Measurements from ENCODE around the gene PTPRN2.

Gene PTPRN2

DNA sequence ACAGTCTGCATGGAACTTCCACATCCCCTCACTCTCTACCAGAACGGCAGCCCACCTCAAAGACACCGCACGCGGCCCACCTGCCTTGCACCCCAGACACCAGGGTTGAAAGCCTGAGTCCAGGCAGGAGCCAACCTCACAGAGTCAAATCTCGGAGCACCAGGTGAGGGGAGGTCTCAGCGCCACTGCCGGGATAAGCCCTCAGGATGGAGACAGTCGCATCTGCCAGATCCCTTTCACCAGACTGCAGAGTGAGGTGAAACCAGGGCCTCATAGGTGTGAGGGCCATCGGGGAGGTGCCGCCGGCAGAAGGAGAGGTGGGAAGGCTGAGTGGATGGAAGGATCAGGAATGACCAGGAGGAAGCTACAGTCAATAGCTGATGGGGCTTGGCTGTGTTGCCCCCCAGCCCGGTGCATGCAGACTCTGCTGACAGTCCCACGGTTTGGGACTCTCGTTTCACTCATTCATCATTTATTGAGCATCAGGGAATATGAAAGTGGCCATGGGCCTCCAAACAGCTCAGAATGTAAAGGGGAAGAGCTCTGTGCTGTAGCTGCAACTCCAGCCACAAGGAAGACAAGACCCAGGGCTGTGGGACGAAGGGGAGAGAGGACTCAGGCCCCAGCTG lies 315.0 kb downstream of the PTPRN2 start:
- no peak for DNase-seq

DNA sequence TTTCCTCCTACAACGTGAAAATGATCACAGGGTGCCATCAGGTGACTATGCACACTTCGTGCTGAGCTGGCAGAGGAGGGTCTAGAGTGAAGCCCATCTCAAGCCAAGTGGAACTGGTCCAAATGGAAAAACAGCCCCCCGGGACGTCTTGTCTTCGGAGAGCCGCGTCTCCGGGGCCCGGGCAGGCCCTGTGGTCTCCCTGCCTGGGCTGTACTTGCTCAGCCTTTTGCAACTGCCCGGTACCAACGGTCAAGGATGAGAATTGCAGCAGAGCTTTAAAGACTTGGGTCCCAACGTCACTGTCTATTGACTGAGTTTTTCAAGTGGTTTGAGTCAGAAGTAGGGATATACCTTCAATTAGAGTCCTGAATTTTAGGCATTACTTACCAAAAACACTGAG lies 315.5 kb downstream of the PTPRN2 start:
- no peak for DNase-seq

DNA sequence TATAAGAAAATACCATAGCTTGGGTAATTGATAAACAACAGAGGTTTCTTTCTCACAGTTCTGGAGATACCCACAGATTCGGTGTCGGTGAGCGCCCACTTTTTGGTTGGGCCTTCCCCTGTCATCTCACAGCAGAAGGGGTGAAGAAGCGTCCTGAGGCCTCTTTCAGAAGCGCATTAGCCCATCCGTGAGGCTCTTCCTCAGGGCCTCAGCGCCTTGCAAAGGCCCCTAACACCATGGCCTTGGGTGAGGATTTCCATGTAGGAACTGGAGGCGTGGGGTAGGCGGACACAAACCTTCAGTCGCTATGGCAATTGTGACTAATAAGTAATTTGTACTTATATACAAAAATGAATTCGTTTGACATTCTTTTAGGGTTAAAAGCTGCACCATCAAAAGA lies 316.0 kb downstream of the PTPRN2 start:
- DNase-seq, result no peak

DNA sequence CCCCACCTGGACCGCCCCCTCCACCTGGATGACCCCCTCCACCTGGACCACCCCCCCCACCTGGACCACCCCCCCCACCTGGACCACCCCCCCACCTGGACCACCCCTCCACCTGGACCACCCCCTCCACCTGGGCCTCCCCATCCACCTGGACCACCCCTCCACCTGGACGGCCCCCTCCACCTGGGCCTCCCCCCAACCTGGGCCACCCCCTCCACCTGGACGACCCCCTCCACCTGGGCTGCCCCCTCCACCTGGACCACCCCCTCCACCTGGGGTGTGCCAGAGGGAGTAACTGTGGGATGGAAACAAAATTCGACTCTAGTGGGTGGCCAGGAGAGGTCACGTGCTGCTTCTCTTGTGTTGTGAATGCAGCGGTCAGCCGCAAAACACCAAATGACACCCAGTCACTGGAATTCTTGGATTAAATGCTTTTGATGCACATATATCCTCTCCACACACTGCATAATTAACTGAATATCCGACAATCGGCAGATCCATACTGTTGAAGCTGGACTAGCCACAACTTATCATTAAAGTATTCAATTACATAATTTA lies 316.7 kb downstream of the PTPRN2 start:
- DNase-seq, result no peak

DNA sequence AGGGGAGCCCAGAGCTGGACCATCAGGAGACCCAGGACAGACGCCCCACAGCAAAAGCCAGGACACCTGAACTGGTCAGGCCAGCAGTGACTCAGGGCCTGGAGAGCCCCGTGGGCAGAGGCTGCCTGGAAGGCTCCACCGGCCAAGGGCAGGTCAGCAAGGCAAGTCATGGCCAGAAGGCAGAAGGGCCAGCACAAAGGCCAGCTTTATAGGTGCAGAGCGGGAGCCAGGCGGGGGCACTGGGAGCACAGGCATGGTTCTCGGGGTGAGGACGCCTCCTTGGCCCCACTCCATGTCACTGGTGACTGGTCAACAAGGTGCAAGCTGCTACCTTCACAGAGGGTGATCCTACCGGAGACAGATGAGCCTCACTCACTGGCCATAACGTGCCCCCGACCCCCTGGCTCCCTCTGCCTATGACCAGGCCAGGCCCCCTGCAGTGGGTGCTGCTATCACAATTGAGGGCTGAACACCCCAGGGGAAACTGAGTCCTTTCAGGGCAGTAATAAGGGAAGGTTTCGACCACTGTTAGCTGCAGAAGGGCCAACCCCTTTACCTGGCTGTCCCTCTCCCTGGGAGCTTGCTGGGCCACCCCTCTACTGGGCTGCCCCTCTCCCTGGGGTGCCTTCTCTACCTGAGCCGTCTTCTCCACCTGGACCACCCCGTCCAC lies 317.4 kb downstream of the PTPRN2 start:
- no peak for DNase-seq

DNA sequence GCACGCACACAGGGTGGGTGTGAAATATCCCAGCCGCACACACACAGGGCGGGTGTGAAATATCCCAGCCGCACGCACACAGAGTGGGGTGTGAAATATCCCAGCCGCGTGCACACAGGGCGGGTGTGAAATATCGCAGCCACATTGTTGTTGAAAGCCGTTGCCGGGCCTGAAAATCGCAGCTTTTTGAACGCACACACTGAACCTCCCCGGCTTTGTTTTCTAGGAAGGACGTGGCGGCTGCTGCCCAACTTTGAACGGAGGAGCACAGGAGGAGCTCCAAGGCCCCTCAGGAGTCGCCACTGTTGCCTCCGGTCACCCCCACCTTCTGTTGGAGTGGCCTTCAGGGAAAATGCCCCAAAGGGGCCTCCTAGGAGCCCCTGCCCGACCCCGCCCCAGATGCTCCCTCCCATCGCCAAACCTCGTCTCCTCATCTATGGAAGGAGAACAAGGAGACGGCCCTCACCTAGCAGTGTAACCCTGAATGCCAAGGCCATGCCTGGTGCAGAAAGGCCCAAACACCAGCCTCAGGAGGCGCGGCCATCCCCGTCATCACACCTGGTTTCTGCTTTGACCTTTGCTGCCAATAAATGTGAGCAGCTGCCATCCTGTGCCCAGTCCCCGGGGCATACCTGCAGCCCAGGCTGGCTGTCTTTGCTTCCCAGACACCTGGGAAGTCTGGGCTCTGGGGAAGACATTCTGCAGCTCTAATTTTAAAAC lies 318.6 kb downstream of the PTPRN2 start:
- DNase-seq, result no peak

DNA sequence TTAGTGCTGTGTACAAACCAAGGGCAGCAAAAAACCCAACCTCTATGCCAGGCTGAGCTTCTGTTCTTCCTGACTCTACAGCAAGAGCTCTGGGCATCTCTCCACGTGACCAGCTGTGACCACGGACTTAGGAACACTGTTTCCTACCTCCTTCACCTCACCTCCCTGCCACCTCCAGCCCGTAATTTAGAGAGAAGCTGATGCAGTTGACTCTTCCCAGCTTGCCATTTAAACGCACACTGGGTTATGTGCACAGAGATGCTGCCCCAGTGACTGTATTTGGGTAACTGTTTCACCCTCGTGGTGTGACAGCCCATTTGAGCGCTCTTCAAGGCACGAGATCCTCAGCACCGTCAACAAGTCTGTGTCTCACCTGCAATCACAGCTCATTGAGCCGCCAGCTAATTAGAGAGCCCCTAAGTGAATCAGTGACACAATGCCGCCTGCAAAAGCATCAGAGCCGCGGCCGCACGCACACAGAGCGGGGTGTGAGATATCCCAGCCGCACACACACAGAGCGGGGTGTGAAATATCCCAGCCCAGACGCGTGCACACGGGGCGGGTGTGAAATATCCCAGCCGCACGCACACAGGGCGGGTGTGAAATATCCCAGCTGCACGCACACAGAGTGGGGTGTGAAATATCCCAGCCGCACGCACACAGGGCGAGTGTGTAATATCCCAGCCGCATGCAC lies 319.7 kb downstream of the PTPRN2 start:
- DNase-seq, result no peak

DNA sequence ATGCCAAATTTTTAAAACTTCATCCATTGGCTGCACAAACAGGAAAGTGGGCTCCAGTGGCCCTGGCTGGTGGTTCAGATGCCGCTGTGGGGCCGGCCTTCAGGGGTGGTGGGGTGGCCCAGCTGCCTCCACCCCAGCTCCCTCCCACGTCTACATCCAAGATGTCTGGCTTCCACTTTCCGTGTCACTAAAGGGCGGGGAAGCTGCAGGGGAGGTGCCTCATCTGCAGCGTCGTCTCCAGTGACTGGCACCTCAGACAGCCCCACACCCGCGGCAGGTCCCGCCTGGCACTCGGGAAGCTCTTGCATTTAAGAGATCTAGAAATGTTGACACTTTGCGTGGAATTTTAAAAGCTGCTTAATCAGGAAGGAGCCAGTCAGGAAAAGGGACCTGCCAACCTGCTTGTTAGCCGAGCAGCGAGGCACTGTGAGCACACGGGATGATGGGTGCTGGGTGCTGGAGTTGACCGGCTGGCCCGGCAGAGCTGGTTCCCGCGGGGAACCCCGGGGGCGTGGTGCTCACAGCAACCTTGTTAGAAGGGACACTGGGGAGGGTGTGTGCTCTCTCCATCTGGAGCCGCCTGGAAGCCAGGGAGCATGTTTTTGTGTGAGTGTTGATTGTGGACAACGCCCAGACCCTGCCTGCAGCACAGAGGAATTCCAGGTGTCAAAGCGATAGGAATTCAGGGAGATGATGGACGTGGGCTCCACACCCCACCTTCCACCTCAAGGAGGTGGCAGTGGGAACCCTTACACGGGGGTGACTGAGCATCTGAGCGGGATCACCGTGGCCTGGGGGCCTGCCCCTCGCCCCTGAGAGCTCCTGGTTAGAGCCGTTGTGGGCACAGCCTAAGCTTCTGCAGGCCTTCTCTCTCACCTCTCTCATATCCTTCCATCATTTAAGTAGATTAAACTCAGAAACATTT lies 320.5 kb downstream of the PTPRN2 start:
- no peak for DNase-seq

DNA sequence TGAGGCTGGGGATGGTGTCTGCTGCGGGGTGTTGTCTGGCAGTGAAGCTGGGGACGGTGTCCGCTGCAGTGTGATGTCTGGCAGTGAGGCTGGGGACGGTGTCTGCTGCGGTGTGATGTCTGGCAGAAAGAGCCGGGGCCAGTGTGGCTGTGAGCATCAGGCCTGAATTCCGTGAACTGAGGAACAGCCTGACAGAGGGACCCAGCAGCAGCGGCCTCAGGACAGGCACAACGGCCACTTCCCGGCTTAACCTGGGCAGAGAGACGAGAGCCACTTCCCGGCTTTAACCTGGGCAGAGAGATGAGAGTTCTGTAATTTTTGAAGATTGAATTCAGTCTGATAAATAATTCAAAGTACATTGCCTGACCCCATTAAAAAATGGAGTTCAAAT lies 321.2 kb downstream of the PTPRN2 start:
- DNase-seq, result no peak

DNA sequence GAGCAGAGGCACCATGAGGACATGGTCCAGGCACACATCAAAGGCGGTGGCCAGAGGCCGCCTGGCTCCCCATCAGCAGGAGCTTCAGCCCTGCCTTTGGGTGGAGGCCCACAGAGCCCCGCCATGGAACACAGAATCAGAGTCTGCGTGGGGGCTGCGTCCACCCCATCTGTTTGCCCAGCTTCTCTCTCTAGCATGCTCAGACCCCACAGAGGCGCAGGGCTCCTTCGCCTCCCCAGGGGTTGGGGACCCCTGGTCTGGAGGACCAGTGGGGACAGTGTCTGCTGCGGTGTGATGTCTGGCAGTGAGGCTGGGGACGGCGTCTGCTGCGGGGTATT lies 321.9 kb downstream of the PTPRN2 start:
- no peak for DNase-seq

DNA sequence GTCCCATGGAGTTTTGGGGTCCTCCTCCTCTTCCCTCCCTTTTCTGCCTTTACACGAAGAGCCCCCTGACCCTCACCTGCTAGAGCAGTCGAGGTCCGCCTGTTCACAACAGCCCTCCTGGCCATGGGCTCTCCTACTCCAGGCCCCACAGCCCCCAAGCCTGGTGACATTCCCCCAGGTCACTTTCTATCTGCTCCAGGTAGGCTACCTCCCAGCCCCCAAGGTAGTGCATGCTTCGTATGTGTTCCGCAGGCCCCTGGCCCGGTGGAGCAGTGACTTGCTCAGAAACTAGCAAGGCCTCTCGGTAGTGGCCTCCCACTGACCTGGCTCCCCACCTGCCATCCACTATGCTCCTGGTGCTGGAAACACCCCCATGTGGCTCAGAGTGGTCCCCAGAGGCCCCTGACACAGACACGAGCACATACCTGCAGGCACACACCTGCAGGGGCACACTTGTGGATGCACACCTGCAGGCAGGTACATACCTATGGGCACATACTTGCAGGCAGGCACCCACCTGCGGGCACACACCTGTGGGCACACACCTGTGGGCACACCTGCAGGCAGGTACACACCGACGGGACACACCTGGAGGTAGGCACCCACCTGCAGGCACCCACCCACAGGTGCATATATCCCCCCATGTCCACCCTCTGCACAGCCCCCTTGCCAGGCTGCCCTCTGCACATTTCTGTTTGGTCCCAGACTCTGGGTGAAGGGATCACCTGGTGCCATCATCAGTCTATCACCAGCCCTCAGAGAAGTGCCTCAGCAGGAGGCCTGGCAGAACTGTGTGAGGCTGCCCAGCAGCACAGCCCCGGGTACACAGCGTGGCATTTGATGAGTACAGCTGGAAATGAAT lies 322.5 kb downstream of the PTPRN2 start:
- no peak for DNase-seq

DNA sequence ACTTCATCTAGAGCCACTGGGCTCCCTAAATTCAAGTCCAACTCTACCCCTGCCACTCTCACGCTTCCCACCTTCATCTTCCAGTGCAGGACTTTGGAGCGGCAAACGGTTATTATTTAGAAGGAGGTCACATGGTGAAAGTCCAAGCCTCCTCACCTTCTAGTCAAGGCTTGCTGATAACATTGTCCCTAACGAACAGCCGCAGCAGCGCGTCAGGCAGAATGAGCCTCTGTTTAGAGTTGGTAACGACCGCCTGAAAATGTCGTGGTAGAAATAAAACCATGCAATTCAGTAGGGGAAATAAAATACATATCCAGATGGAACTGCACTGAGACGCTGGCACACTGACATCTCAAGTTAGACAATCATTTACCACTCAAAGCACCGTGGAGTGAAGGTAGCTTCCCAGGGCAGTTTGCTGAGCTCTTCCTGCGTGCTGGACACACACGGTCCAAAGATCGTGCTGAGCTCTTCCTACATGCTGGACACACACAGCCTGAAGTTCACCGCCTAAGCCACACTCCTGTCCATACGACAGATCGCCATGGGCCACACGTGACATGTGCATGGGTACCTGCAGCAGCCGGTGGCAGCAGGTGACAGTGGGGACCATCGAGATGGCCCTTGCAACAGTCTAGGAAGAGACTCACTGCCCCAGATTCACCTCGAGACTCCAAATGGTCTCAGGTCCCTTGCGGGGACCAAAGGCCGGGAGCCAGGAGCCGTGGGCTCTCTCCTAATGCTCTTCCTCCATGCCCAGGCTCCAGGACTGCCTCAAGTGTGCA lies 323.5 kb downstream of the PTPRN2 start:
- no peak for DNase-seq

DNA sequence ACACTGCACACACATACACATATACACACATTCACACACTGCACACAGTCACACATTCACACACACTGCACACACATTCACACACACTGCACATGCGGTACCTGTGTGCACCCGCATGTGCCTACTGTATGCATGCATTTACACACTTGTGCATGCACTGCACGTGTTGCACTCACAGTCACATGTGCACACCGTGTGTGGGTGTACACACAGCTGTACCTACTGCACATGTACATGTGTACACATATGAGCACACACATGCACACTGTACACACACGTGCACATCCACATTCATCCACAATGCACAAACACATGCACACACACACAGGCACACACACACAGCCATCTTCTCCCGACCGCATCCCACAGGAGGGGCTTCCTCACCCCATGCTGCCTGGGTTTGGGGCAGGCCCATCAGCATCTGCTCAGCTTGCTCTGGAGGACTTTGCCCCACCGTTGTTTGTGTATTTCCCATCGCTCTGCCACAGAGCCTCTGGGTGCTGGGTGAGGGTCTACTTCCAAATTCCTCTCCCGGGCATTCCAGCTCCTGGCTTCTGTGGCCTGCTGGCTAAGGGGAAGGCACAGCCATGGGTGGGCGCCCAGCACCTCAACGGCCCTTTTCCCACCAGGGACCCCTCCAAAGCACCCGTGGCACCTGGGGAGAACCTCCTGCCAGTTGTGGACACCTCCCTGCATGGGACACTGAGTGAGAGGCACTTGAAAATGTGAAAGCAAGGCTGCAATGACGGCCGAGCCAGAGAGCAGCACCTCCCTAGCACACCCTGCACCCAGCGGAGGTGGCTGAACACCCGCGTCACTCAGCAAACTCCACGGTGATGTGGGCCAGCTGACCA lies 324.3 kb downstream of the PTPRN2 start:
- no peak for DNase-seq

DNA sequence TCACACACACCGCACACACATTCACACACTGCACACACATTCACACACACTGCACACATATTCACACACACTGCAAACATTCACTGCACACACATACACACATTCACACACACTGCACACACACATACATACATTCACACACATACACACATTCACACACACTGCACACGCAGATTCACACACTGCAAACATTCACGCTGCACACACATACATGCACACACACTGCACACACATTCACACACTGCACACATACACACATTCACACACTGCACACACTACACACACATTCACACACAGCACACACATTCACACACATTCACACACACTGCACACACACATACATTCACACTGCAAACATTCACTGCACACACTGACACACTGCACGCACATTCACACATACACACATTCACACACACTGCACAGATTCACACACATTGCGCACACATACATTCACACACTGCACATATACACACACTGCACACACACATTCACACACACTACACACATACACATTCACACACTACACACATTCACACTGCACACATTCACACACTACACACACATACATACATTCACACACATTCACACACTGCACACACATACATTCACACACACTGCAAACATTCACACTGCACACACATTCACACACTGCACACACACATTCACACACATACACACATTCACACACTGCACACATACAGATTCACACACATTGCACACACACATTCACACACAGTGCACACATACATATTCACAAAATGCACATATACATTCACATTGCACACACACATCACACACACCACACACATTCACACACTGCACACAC lies 325.1 kb downstream of the PTPRN2 start:
- DNase-seq, result no peak

DNA sequence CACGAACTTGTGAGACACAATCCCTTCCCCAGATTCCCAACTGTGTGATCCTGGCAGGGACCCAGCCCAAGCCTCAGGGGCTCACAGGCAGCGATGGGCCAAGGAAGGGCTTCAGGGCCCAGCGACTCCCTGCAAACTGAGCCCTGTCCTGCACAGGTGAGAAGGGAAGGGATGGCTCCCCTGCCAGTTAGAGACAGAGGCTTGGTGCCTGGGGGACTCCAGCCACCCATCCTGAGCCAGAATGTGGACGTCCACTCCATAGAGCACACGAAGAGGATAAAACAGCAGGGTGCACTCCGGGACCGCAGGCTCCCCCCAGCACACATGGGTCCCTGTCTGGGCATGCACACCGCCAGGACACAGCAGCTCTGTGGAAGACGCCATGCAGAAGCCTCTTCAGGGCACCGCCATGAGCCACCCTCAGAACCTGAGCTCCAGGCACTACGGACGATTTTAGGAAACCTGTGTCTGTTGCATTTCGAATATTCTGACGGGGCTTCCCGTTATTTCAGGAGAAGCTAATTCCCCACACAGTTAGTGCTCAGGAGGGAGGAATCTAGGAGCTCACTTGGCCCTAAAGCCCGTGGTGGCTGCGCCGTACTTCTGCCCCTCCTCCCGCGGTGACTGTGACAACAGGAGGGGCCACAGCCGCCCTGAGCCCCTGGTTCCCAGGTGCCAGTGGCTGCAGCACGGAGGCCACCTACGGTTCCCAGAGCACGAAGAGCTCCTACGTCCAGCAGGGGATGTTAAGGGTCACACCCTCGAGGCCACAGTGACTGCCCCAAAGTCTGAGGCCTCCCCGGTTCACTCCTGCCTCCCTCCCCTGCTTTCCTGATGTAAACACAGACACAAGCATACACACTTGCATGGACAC lies 326.0 kb downstream of the PTPRN2 start:
- no peak for DNase-seq

DNA sequence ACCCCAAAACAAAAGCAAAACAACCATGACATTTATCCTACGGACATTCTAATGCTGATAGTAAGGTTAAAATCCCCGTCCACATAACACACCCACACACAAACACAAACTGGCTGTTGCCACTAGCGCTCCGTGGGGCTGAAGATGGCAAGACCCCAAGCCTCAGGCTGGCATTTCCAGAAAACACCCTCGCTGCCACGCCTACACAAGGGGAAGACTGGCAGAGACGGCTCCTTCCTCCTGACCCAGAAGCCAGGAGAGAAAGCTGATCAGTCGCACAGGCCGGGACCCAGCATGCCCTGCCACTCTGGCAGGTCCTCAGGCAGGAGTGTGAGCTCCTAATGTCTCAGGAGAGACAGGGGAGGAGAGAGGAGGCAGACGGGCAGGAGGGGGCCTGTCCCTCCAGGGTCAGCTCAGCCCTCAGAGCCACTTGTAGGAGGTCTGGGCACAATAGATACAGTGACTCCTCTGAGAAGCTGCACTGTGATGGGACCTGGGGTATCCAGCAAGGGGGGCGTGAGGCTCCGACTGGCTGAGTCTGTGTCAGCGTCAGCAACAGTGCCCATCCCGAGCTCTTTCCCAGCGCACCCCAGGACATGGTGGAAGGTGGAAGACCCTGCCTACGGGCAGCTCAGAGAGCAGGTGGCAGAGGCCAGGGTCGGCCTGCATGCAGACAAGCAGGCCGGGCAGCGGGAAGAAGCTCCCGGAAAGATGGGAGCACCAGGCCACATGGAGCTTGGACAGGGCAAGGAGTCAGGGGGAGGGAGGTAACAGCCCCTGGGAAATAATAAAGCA lies 326.9 kb downstream of the PTPRN2 start:
- DNase-seq, result no peak
